H1 (cell line): ENCODE data around the gene PLEKHM3. TPM values are rescaled to one million over a fixed set of nuclear protein-coding genes. Genes with fewer than 3 reads are reported as not detected.

ENCODE experiments used
- CTCF ChIA-PET: fragments of 300-600 bp; sonication (Branson Sonifier 250); formaldehyde crosslinking; loops from one replicate; lab custom pipeline; 2021; ENCODE audit not compliant: partially characterized antibody; lab: Charles Lee
- POLR2A ChIA-PET: fragments of 300-600 bp; sonication (Branson Sonifier 250); formaldehyde crosslinking; loops from one replicate; lab custom pipeline; 2021; ENCODE audit warnings: inconsistent platforms; ENCODE audit not compliant: partially characterized antibody; lab: Charles Lee
- DNase-seq, 2 experiments: peaks; one replicate each; pipeline versions ENCODE4 v3.0.0 to v3.0.0-alpha.2; 2010 to 2022; ENCODE audit warnings: low spot score in 2 of 2, low read depth in 1 of 2, mixed read lengths in 1 of 2
- FAIRE-seq: peaks from 2 replicates; lab custom pipeline; 2011; peaks lifted over from hg19 to GRCh38; lab: Jason Lieb, UNC
- H2AFZ ChIP-seq: 2 replicates; pipeline ENCODE4 v1.8.1; 2012; ENCODE audit warnings: low read length, inconsistent platforms
- H2AK5ac ChIP-seq: 2 replicates; pipeline ENCODE4 v1.6.1; 2013; ENCODE audit warnings: low read depth, low read length
- H2BK120ac ChIP-seq: replicated peaks from 2 replicates; pipeline ENCODE3; 2013; ENCODE audit warnings: low read depth, low read length, inconsistent platforms
- H2BK12ac ChIP-seq: 2 replicates; pipeline ENCODE4 v1.6.1; 2013; ENCODE audit warnings: low read depth, low read length
- H2BK15ac ChIP-seq: 2 replicates; pipeline ENCODE4 v1.6.1; 2013; ENCODE audit warnings: low read length
- H2BK20ac ChIP-seq: 2 replicates; pipeline ENCODE4 v1.6.1; 2013; ENCODE audit warnings: low read length
- H2BK5ac ChIP-seq: 2 replicates; pipeline ENCODE4 v1.6.1; 2013; ENCODE audit warnings: low read depth, low read length
- H3K14ac ChIP-seq: 2 replicates; pipeline ENCODE4 v1.6.1; 2013; ENCODE audit warnings: inconsistent platforms; ENCODE audit not compliant: insufficient read length
- H3K18ac ChIP-seq: 2 replicates; pipeline ENCODE4 v1.6.1; 2013; ENCODE audit warnings: low read length; ENCODE audit errors: extremely low read depth
- H3K23ac ChIP-seq: 2 replicates; pipeline ENCODE4 v1.6.1; 2013; ENCODE audit warnings: inconsistent platforms; ENCODE audit not compliant: insufficient read length
- H3K23me2 ChIP-seq: 2 replicates; pipeline ENCODE4 v1.6.1; 2013; ENCODE audit warnings: low read depth, low read length
- H3K27ac ChIP-seq: 2 replicates; pipeline ENCODE4 v1.6.1; 2011; ENCODE audit warnings: low read depth, low read length, inconsistent platforms
- H3K27me3 ChIP-seq, 4 experiments: replicated peaks in 1 of 4; 1 replicate in 1 of 4; 2 replicates in 3 of 4; pipeline versions ENCODE4 v1.6.1 to v1.8.1; 2011 to 2013; ENCODE audit warnings: low read length in 3 of 4, mild to moderate bottlenecking in 3 of 4, inconsistent platforms in 2 of 4, mixed read lengths in 2 of 4, moderate library complexity in 1 of 4; ENCODE audit not compliant: control insufficient read depth in 3 of 4, insufficient read depth in 3 of 4; ENCODE audit errors: extremely low read depth in 1 of 4
- H3K36me3 ChIP-seq, 4 experiments: 2 replicates each; pipeline versions ENCODE4 v1.6.1 to v1.8.1; 2011 to 2013; ENCODE audit warnings: mild to moderate bottlenecking in 4 of 4, low read length in 3 of 4, moderate library complexity in 2 of 4, control low read depth in 1 of 4, inconsistent platforms in 1 of 4; ENCODE audit not compliant: insufficient read depth in 4 of 4, control insufficient read depth in 2 of 4
- H3K4ac ChIP-seq: replicated peaks from 2 replicates; pipeline ENCODE3; 2013; ENCODE audit warnings: low read length, low read depth, mixed read lengths, inconsistent platforms; ENCODE audit not compliant: insufficient read length
- H3K4me1 ChIP-seq, 4 experiments: replicated peaks in 1 of 4; 1 replicate in 1 of 4; 2 replicates in 3 of 4; pipeline versions ENCODE4 v1.6.1 to v1.8.1; 2011 to 2013; ENCODE audit warnings: low read length in 3 of 4, inconsistent platforms in 2 of 4, mixed read lengths in 1 of 4; ENCODE audit not compliant: insufficient read depth in 4 of 4, control insufficient read depth in 3 of 4
- H3K4me2 ChIP-seq, 2 experiments: 2 replicates each; pipeline versions ENCODE4 v1.6.1 to v1.8.1; 2011 to 2013; ENCODE audit warnings: low read depth in 2 of 2, low read length in 2 of 2, control low read depth in 1 of 2, inconsistent platforms in 1 of 2, mild to moderate bottlenecking in 1 of 2; ENCODE audit not compliant: insufficient read depth in 1 of 2
- H3K4me3 ChIP-seq, 4 experiments: fragments of 200-600, 300-600 bp in 1 of 4; sonication (generic), shearing (Covaris generic), sonication (Bioruptor Twin) in 1 of 4; 2 replicates each; pipeline versions ENCODE4 v1.5.1 to v1.8.1; 2011 to 2016; ENCODE audit warnings: low read length in 4 of 4, low read depth in 3 of 4, control low read depth in 2 of 4, inconsistent platforms in 2 of 4, mild to moderate bottlenecking in 2 of 4, mixed read lengths in 1 of 4, moderate library complexity in 1 of 4; ENCODE audit not compliant: insufficient read depth in 2 of 4; ENCODE audit errors: extremely low read depth in 1 of 4
- H3K56ac ChIP-seq: replicated peaks from 2 replicates; pipeline ENCODE3; 2013; ENCODE audit warnings: low read depth, mild to moderate bottlenecking, mixed read lengths, low read length, inconsistent platforms; ENCODE audit not compliant: insufficient read length
- H3K79me1 ChIP-seq: 2 replicates; pipeline ENCODE4 v1.6.1; 2013; ENCODE audit warnings: low read depth, low read length, control low read depth
- H3K79me2 ChIP-seq, 2 experiments: 2 replicates each; pipeline versions ENCODE4 v1.6.1 to v1.8.1; 2012 to 2013; ENCODE audit warnings: low read length in 2 of 2, mild to moderate bottlenecking in 2 of 2, inconsistent platforms in 1 of 2; ENCODE audit not compliant: insufficient read depth in 2 of 2, control insufficient read depth in 1 of 2
- H3K9ac ChIP-seq, 4 experiments: replicated peaks in 1 of 4; 1 replicate in 1 of 4; 2 replicates in 3 of 4; pipeline versions ENCODE4 v1.6.1 to v1.8.1; 2011 to 2013; ENCODE audit warnings: low read depth in 3 of 4, low read length in 3 of 4, control low read depth in 2 of 4, mild to moderate bottlenecking in 2 of 4, moderate library complexity in 2 of 4, inconsistent platforms in 1 of 4; ENCODE audit errors: extremely low read depth in 1 of 4
- H3K9me3 ChIP-seq, 2 experiments: 2 replicates each; pipeline versions ENCODE4 v1.6.1 to v1.8.1; 2012 to 2013; ENCODE audit warnings: mild to moderate bottlenecking in 2 of 2, moderate library complexity in 2 of 2, control low read depth in 1 of 2, inconsistent platforms in 1 of 2, low read depth in 1 of 2, low read length in 1 of 2, mixed read lengths in 1 of 2; ENCODE audit not compliant: insufficient read depth in 2 of 2
- H4K20me1 ChIP-seq, 2 experiments: replicated peaks in 1 of 2; 2 replicates each; pipeline versions ENCODE3 to v1.8.1; 2011 to 2013; ENCODE audit warnings: inconsistent platforms in 2 of 2, low read length in 2 of 2, mild to moderate bottlenecking in 1 of 2; ENCODE audit not compliant: insufficient read depth in 2 of 2, control insufficient read depth in 1 of 2
- H4K5ac ChIP-seq: 2 replicates; pipeline ENCODE4 v1.6.1; 2013; ENCODE audit warnings: low read length, low read depth, mixed read lengths, inconsistent platforms; ENCODE audit not compliant: insufficient read length
- H4K8ac ChIP-seq: 2 replicates; pipeline ENCODE4 v1.8.0; 2013; ENCODE audit warnings: mild to moderate bottlenecking, moderate library complexity, low read length, inconsistent platforms; ENCODE audit not compliant: insufficient read depth; ENCODE audit errors: extremely low read depth
- H4K91ac ChIP-seq: replicated peaks from 2 replicates; pipeline ENCODE3; 2013; ENCODE audit warnings: low read length, mixed read lengths, inconsistent platforms; ENCODE audit not compliant: insufficient read length
- ASH2L ChIP-seq: fragments of 200-600, 300-600 bp; sonication (generic); IDR thresholded peaks from one replicate; pipeline ENCODE4 v1.7.1; 2017; ENCODE audit warnings: low read length
- ATF3 ChIP-seq: IDR thresholded peaks from 2 replicates; pipeline ENCODE4 v1.6.1; 2011; ENCODE audit warnings: low read depth, mild to moderate bottlenecking, low read length; ENCODE audit not compliant: insufficient read depth
- BRCA1 ChIP-seq: IDR thresholded peaks from 2 replicates; pipeline ENCODE4 v1.6.1; 2012; ENCODE audit warnings: low read depth, low read length, improper control_type of control experiment
- NRF1 ChIP-seq: IDR thresholded peaks from 2 replicates; pipeline ENCODE4 v1.6.1; 2011; ENCODE audit warnings: mild to moderate bottlenecking, low read depth, low read length, improper control_type of control experiment
- PHF8 ChIP-seq: fragments of 200-600 bp; sonication (generic); conservative IDR thresholded peaks from 2 replicates; pipeline ENCODE4 v1.7.1; 2012; ENCODE audit warnings: low read depth, mild to moderate bottlenecking, inconsistent platforms, low read length, moderate library complexity
- RAD21 ChIP-seq, 2 experiments: IDR thresholded peaks in 1 of 2; conservative IDR thresholded peaks in 1 of 2; 2 replicates each; pipeline ENCODE4 v1.6.1; 2011; ENCODE audit warnings: low read depth in 2 of 2, low read length in 2 of 2, improper control_type of control experiment in 1 of 2, inconsistent platforms in 1 of 2, mild to moderate bottlenecking in 1 of 2, moderate library complexity in 1 of 2
- RBBP5 ChIP-seq: IDR thresholded peaks from 2 replicates; pipeline ENCODE4 v1.7.1; 2012; ENCODE audit warnings: low read depth, mild to moderate bottlenecking, inconsistent platforms, low read length, moderate library complexity, borderline replicate concordance
- RNF2 ChIP-seq: fragments of 200-900, 300-1000 bp; sonication (generic); IDR thresholded peaks from 2 replicates; pipeline ENCODE4 v1.7.1; 2016; ENCODE audit warnings: borderline replicate concordance, low read depth, mild to moderate bottlenecking, antibody characterized with exemption, low read length; ENCODE audit not compliant: poor library complexity, severe bottlenecking; ENCODE audit errors: missing control alignments
- SAP30 ChIP-seq: fragments of 300-600 bp; sonication (generic); IDR thresholded peaks from 2 replicates; pipeline ENCODE4 v1.7.1; 2012; ENCODE audit warnings: low read length, moderate library complexity, mild to moderate bottlenecking, inconsistent platforms; ENCODE audit not compliant: insufficient read depth, insufficient replicate concordance
- SIN3A ChIP-seq, 2 experiments: IDR thresholded peaks in 1 of 2; conservative IDR thresholded peaks in 1 of 2; 2 replicates each; pipeline ENCODE4 v1.6.1; 2011 to 2012; ENCODE audit warnings: low read length in 2 of 2, improper control_type of control experiment in 1 of 2, low read depth in 1 of 2, mild to moderate bottlenecking in 1 of 2
- WGBS, 2 experiments: shearing (Covaris generic) in 1 of 2; methylation state at CpG; one replicate each; pipeline versions ENCODE4 v1.1.6 to v1.1.7; 2013 to 2015; ENCODE audit warnings: low lambda C conversion rate in 2 of 2, mixed read lengths in 2 of 2, inconsistent platforms in 1 of 2, low coverage in 1 of 2, missing lambda C conversion rate in 1 of 2; ENCODE audit not compliant: insufficient replicate concordance in 2 of 2, insufficient coverage in 1 of 2, insufficient read length in 1 of 2; ENCODE audit errors: extremely low coverage in 1 of 2, missing lambda C conversion rate in 1 of 2; 5-methylcytosine and 5-hydroxymethylcytosine counted together
- polyA plus RNA-seq, 7 experiments: library from polyadenylated mRNA; depleted of rRNA in 3 of 7; stranded (reverse) in 5 of 7; unstranded in 2 of 7; fragments of >200 nt in 5 of 7; fragments of 200-250 nt in 2 of 7; gene quantifications; 1 replicate in 5 of 7; 2 replicates in 1 of 7; 4 replicates in 1 of 7; pipeline versions ENCODE4 v1.2.1 to v1.2.3, GENCODE V29; 2011 to 2013; ENCODE audit warnings: missing spikeins in 2 of 7, mixed read lengths in 2 of 7
- total RNA-seq: library from RNA; stranded (reverse); fragmentation: NEBNext Ultra II Directional; extraction: Animal tissue kit (Norgen Biotek cat#: 25700); gene quantifications from 2 replicates; pipeline ENCODE4 v1.2.1, GENCODE V29; 2021

Gene PLEKHM3
- total and polyA plus RNA-seq, 2 of the 8 experiments (the other 6 are each of a cell fraction or from before 2014, with no cell fraction given): 2.3 to 5.8 TPM

- ChIA-PET POLR2A (interaction anchor here (1.1 to 2.2 kb wide), 2 partner anchors 82 to 203 kb away, joined by 3 to 12 read pairs; no protein-coding TSS in a partner anchor), CTCF (interaction anchor here (0.8 to 9.7 kb wide), 7 partner anchors 17 to 221 kb away, joined by 3 to 95 read pairs (median 4); no protein-coding TSS in a partner anchor)
- DNase-seq (no peak), FAIRE-seq (no peak)
- Histone ChIP-seq H3K79me1 (no peaks in the 10 kb centered on the region), H4K91ac (no peak overlapping the region), H3K23ac (peak overlapping the region; percentile 36), H3K27me3 (no peaks in the 10 kb centered on the region), H3K4me1 (peaks cover 8 to 45% (median 16%) of the 10 kb centered on the region in 4 experiments; a peak in 6 of 7 replicates), H2AFZ (no peak overlapping the region), H2BK5ac (no peak overlapping the region), H3K9ac (no peak overlapping the region), H3K36me3 (no peaks in the 10 kb centered on the region), H4K5ac (peak overlapping the region; percentile 34), H2BK120ac (peak overlapping the region; percentile 82), H3K18ac (no peak overlapping the region), H3K79me2 (no peaks in the 10 kb centered on the region), H3K4me3 (peak overlapping the region in 1 of 4 experiments; percentile 41; a peak in 1 of 8 replicates), H3K4me2 (peak overlapping the region; percentile 57 to 72; a peak in 2 of 4 replicates), H3K23me2 (no peaks in the 10 kb centered on the region), H2BK20ac (0 out of 2 replicates have a peak overlapping the region, but pooled peaks have one; percentile 25), H3K56ac (no peak overlapping the region), H2AK5ac (no peak overlapping the region), H4K20me1 (no peaks in the 10 kb centered on the region), H2BK12ac (no peak overlapping the region), H3K14ac (no peak overlapping the region), H3K9me3 (no peaks in the 10 kb centered on the region), H2BK15ac (no peak overlapping the region), H3K4ac (no peak overlapping the region), H4K8ac (no peak overlapping the region), H3K27ac (no peak overlapping the region)
- WGBS, 2 experiments: 77% methylated on average over 2 of the region's 2 CpGs; no CpG with 5 or more reads in 1 of the 2 experiments
- TF ChIP-seq ASH2L: no peak
- no peak for TF ChIP-seq RBBP5
- TF ChIP-seq PHF8: no peak
- TF ChIP-seq ATF3: no peak
- TF ChIP-seq RNF2: no peak
- no peak for TF ChIP-seq SAP30
- TF ChIP-seq NRF1: no peak
- no peak for TF ChIP-seq BRCA1
- TF ChIP-seq SIN3A (conservative IDR thresholded peaks at IDR 0.05 in 1 of 2, IDR thresholded peaks at IDR 0.05 in 1 of 2; ENCODE audit: low read depth in 1 of 2, low read length in 2 of 2): no peak
- TF ChIP-seq RAD21 (IDR thresholded peaks at IDR 0.05 in 1 of 2, conservative IDR thresholded peaks at IDR 0.05 in 1 of 2; ENCODE audit: low read depth in 2 of 2, low read length in 2 of 2): no peak
These were observed 56.1 kb downstream of the PLEKHM3 start for GRCh38 chr2:207969249-207969648.
